Activated T-cell treated with anti-CD3 and anti-CD28 coated beads, Interleukin-2, amount 50 U/mL, for 72 hours (primary cell): Measurements from ENCODE around the gene PTPRR. TPM values are rescaled to one million over a fixed set of nuclear protein-coding genes. Genes with fewer than 3 reads are reported as not detected.

Experiments used
- ATAC-seq, 2 donors: fragments of 150-1000 bp; cut with Tn5 transposase; replicated peaks in 1 of 2; 2 replicates each; pipeline ENCODE4 v1.10.0; 2021; ENCODE audit warnings: moderate library complexity in 2 of 2, mild to moderate bottlenecking in 1 of 2
- DNase-seq, 2 donors: peaks; one replicate each; pipeline ENCODE4 v3.0.0; 2021 to 2022; ENCODE audit warnings: mixed read lengths in 1 of 2
- H3K27ac Mint-ChIP-seq: one replicate; pipeline ENCODE4 v1.8.0; 2022; ENCODE audit warnings: mild to moderate bottlenecking, moderate library complexity, mixed read lengths
- H3K27me3 Mint-ChIP-seq: one replicate; pipeline ENCODE4 v1.8.0; 2022; ENCODE audit warnings: low read depth, mixed read lengths
- H3K36me3 Mint-ChIP-seq, 2 donors: one replicate each; pipeline ENCODE4 v1.8.0; 2022; ENCODE audit warnings: mixed read lengths in 2 of 2, mild to moderate bottlenecking in 1 of 2; ENCODE audit not compliant: insufficient read depth in 2 of 2
- H3K4me1 Mint-ChIP-seq: one replicate; pipeline ENCODE4 v1.8.0; 2022; ENCODE audit warnings: low read depth, mixed read lengths
- H3K4me3 Mint-ChIP-seq, 2 donors: one replicate each; pipeline ENCODE4 v1.8.0; 2022; ENCODE audit warnings: mild to moderate bottlenecking in 2 of 2, mixed read lengths in 2 of 2, moderate library complexity in 2 of 2
- H3K9me3 Mint-ChIP-seq, 2 donors: one replicate each; pipeline ENCODE4 v1.8.0; 2022; ENCODE audit warnings: mixed read lengths in 2 of 2
- total RNA-seq, 2 donors: library from RNA; stranded (reverse); gene quantifications; one replicate each; pipeline ENCODE4 v1.2.3, GENCODE V29; 2022

Gene PTPRR
- total RNA-seq, 2 donors from 2014 or later, result not detected

DNA sequence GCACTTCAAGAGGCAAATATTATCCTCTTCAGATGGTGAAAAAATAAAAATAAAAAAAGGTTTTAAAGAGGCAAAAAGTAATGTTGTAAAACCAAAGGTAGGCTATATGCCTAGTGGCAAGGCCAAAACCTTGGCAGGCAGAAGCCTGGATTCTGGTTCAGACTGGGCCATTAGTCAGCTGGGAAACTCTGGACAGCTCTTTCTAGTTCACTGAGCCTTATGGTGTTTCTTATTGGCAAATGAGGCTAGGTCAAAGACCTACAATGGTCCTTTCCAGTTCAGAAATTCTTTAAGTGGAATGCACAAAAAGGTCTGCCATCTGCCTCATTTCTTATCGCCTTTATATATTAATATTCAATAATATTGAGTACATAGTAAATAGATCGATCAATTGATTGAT lies 327.9 kb downstream of the PTPRR start:
- Mint-ChIP-seq H3K9me3 (no peaks in the 10 kb centered on the region), H3K27me3 (peaks cover 14% of the 10 kb centered on the region), H3K4me3 (no peak overlapping the region), H3K36me3 (no peaks in the 10 kb centered on the region), H3K27ac (no peak overlapping the region), H3K4me1 (no peaks in the 10 kb centered on the region)
- no peak for DNase-seq
- ATAC-seq, result no peak

GRCh38 chr12:70590549-70591226 lies 329.9 kb downstream of the PTPRR start:
- Mint-ChIP-seq H3K27me3 (peaks cover 14% of the 10 kb centered on the region), H3K4me1 (no peaks in the 10 kb centered on the region), H3K4me3 (no peak overlapping the region), H3K27ac (no peak overlapping the region), H3K36me3 (no peaks in the 10 kb centered on the region), H3K9me3 (peaks cover 0 to 2% of the 10 kb centered on the region in 2 donors)
- DNase-seq, result no peak
- no peak for ATAC-seq

DNA sequence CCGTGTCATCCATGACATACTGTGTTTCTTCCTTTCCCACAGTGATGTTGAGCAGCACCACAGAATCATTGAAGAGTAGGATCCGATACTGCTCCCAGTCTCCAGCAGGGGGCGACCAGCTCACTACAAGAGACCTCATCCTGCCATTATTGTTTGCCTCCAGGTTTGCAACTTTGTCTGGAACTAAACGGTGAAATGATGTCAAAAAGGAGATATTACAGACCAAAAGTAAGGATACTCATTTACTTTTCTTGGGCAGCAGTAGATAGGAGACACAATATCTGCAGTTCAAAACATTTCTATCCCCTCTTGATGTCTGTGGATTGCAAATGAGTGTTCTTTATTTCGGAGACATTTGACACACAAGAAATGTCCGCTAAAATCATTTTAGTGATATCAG lies 330.5 kb downstream of the PTPRR start:
- peaks cover 14% of the 10 kb centered on the region for H3K27me3 Mint-ChIP-seq
- DNase-seq, result peak; percentile 50 to 53
- no peak overlapping the region for H3K27ac Mint-ChIP-seq
- ATAC-seq, result peak; percentile 49 to 54
- no peak overlapping the region for H3K4me3 Mint-ChIP-seq
- H3K36me3 Mint-ChIP-seq, result no peaks in the 10 kb centered on the region
- H3K9me3 Mint-ChIP-seq, result peaks cover 0 to 2% of the 10 kb centered on the region in 2 donors
- no peaks in the 10 kb centered on the region for H3K4me1 Mint-ChIP-seq

Other genes starting within 250 kb of the PTPRR start
- not detected for gene TSPAN8, start 237.3 kb upstream of the PTPRR start, total RNA-seq